Stimulated activated CD4-positive, alpha-beta T cell treated with anti-CD3 and anti-CD28 coated beads, Interleukin-2, amount 100 ng/mL, for 48 hours (primary cell): ENCODE measurements around the gene MMP14.
"Not testable (repeated sequence)": the region's sequence is repeated elsewhere in the genome, so short reads cannot be mapped to it uniquely, and the experiment has no call there.

Experiments used
- DNase-seq, 2 donors: peaks; one replicate each; pipeline ENCODE4 v3.0.0-alpha.2; 2020

The MMP14 gene

GRCh38 chr14:22836301-22837113, at the start of gene MMP14:
TSS of gene MMP14 (plus strand) at chr14:22836585. CDS start at chr14:22836818, 233 bp downstream.
- no peak for DNase-seq

GRCh38 chr14:22786685-22787084, 49.7 kb upstream of the MMP14 start:
- DNase-seq: no peak

- DNase-seq: no peak
Measured at GRCh38 chr14:22791301-22791700, 45.1 kb upstream of the MMP14 start.

GRCh38 chr14:22792158-22792557, 44.2 kb upstream of the MMP14 start:
- no peak for DNase-seq

GRCh38 chr14:22793550-22793949, 42.8 kb upstream of the MMP14 start:
- DNase-seq: not testable (repeated sequence)

- no peak for DNase-seq
Measured at GRCh38 chr14:22793976-22794375, 42.4 kb upstream of the MMP14 start.

- DNase-seq: no peak
Measured at GRCh38 chr14:22794551-22794951, 41.8 kb upstream of the MMP14 start.

GRCh38 chr14:22796087-22796707, 40.2 kb upstream of the MMP14 start:
- DNase-seq: no peak

- DNase-seq: no peak
Measured at GRCh38 chr14:22797017-22797917, 39.1 kb upstream of the MMP14 start.

- DNase-seq: no peak
Measured at GRCh38 chr14:22798528-22798927, 37.9 kb upstream of the MMP14 start.

GRCh38 chr14:22800346-22800745, 36.0 kb upstream of the MMP14 start:
- no peak for DNase-seq

- DNase-seq: no peak
Measured at GRCh38 chr14:22801716-22802115, 34.7 kb upstream of the MMP14 start.

- no peak for DNase-seq
Measured at GRCh38 chr14:22802860-22803686, 33.3 kb upstream of the MMP14 start.

GRCh38 chr14:22803687-22803974, 32.8 kb upstream of the MMP14 start:
- no peak for DNase-seq

- DNase-seq: not testable (repeated sequence)
Measured at GRCh38 chr14:22805235-22805634, 31.1 kb upstream of the MMP14 start.

GRCh38 chr14:22807432-22808087, 28.8 kb upstream of the MMP14 start:
- no peak for DNase-seq

- no peak for DNase-seq
Measured at GRCh38 chr14:22808388-22809209, 27.8 kb upstream of the MMP14 start.

GRCh38 chr14:22811722-22812121, 24.7 kb upstream of the MMP14 start:
- DNase-seq: no peak

- no peak for DNase-seq
Measured at GRCh38 chr14:22812744-22813143, 23.6 kb upstream of the MMP14 start.

- DNase-seq: no peak
Measured at GRCh38 chr14:22813145-22813544, 23.2 kb upstream of the MMP14 start.

GRCh38 chr14:22814373-22814772, 22.0 kb upstream of the MMP14 start:
- no peak for DNase-seq
